ENCODE measurements around the gene ABCG1. TPM values are rescaled to one million over a fixed set of nuclear protein-coding genes. Genes with fewer than 3 reads are reported as not detected.
A peak's percentile ranks its signal among the peaks of the same experiment; 100 is the strongest.

The ABCG1 gene
- total and polyA plus RNA-seq, 2 experiments from 2014 or later: 8.4 to 10.7 TPM

- no peaks in the 10 kb centered on the region for H3K9me3 ChIP-seq (ENCODE audit: low read depth)
- H3K4me1 ChIP-seq (ENCODE audit: insufficient read depth): peaks cover 33% of the 10 kb centered on the region
- H3K27ac ChIP-seq: peak overlapping the region; percentile 53
- no peak overlapping the region for H3K4me2 ChIP-seq
- WGBS (ENCODE audit: low lambda C conversion rate, missing lambda C conversion rate): 61% methylated on average over 18 of the region's 18 CpGs
- peak; percentile 37 for DNase-seq (ENCODE audit: low spot score)
- no peak overlapping the region for H3K4me3 ChIP-seq
- H3K36me3 ChIP-seq (replicated peaks; ENCODE audit: insufficient read depth, low read depth): no peaks in the 10 kb centered on the region
- no peaks in the 10 kb centered on the region for H3K79me2 ChIP-seq
- no peaks in the 10 kb centered on the region for H4K20me1 ChIP-seq (ENCODE audit: insufficient read depth, poor library complexity, severe bottlenecking)
- TF ChIP-seq EZH2phosphoT487 (IDR thresholded peaks at IDR 0.05; ENCODE audit: low read depth, severe bottlenecking, unreplicated experiment) (no peak), EZH2 (IDR thresholded peaks at IDR 0.05; ENCODE audit: borderline replicate concordance) (no peak), CTCF (IDR thresholded peaks at IDR 0.05; ENCODE audit: poor library complexity) (no peak)
- H3K27me3 ChIP-seq: no peaks in the 10 kb centered on the region
- H3K9me2 ChIP-seq (replicated peaks; ENCODE audit: insufficient read depth): no peaks in the 10 kb centered on the region
- H2AFZ ChIP-seq: no peak overlapping the region
Observed at GRCh38 chr21:42263591-42264131, 44.7 kb downstream of the ABCG1 start.

- 94% methylated on average over 13 of the region's 13 CpGs for WGBS (ENCODE audit: low lambda C conversion rate, missing lambda C conversion rate)
- H2AFZ ChIP-seq: no peak overlapping the region
- peaks cover 33% of the 10 kb centered on the region for H3K4me1 ChIP-seq (ENCODE audit: insufficient read depth)
- no peaks in the 10 kb centered on the region for H3K27me3 ChIP-seq
- H3K9me2 ChIP-seq (replicated peaks; ENCODE audit: insufficient read depth): no peaks in the 10 kb centered on the region
- no peak overlapping the region for H3K27ac ChIP-seq
- no peak for TF ChIP-seq EZH2phosphoT487 (IDR thresholded peaks at IDR 0.05; ENCODE audit: low read depth, severe bottlenecking, unreplicated experiment)
- TF ChIP-seq EZH2 (IDR thresholded peaks at IDR 0.05; ENCODE audit: borderline replicate concordance): no peak
- TF ChIP-seq CTCF (IDR thresholded peaks at IDR 0.05; ENCODE audit: poor library complexity): no peak
- no peak for DNase-seq (ENCODE audit: low spot score)
- no peak overlapping the region for H3K4me3 ChIP-seq
- H3K9me3 ChIP-seq (ENCODE audit: low read depth): no peaks in the 10 kb centered on the region
- no peak overlapping the region for H3K4me2 ChIP-seq
- no peaks in the 10 kb centered on the region for H3K36me3 ChIP-seq (replicated peaks; ENCODE audit: insufficient read depth, low read depth)
- no peaks in the 10 kb centered on the region for H3K79me2 ChIP-seq
- no peaks in the 10 kb centered on the region for H4K20me1 ChIP-seq (ENCODE audit: insufficient read depth, poor library complexity, severe bottlenecking)
Observed at GRCh38 chr21:42264245-42265195, 45.6 kb downstream of the ABCG1 start.

- no peaks in the 10 kb centered on the region for H3K27me3 ChIP-seq
- H2AFZ ChIP-seq: no peak overlapping the region
- no peak overlapping the region for H3K27ac ChIP-seq
- H3K79me2 ChIP-seq: no peaks in the 10 kb centered on the region
- no peaks in the 10 kb centered on the region for H3K9me2 ChIP-seq (replicated peaks; ENCODE audit: insufficient read depth)
- TF ChIP-seq EZH2phosphoT487 (IDR thresholded peaks at IDR 0.05; ENCODE audit: low read depth, severe bottlenecking, unreplicated experiment) (no peak), EZH2 (IDR thresholded peaks at IDR 0.05; ENCODE audit: borderline replicate concordance) (no peak), CTCF (IDR thresholded peaks at IDR 0.05; ENCODE audit: poor library complexity) (no peak)
- no peak overlapping the region for H3K4me2 ChIP-seq
- H3K4me3 ChIP-seq: no peak overlapping the region
- no peaks in the 10 kb centered on the region for H3K36me3 ChIP-seq (replicated peaks; ENCODE audit: insufficient read depth, low read depth)
- H4K20me1 ChIP-seq (ENCODE audit: insufficient read depth, poor library complexity, severe bottlenecking): no peaks in the 10 kb centered on the region
- H3K9me3 ChIP-seq (ENCODE audit: low read depth): no peaks in the 10 kb centered on the region
- 90% methylated on average over 12 of the region's 12 CpGs for WGBS (ENCODE audit: low lambda C conversion rate, missing lambda C conversion rate)
- H3K4me1 ChIP-seq (ENCODE audit: insufficient read depth): peaks cover 33% of the 10 kb centered on the region
- no peak for DNase-seq (ENCODE audit: low spot score)
Observed at GRCh38 chr21:42265231-42265812, 46.4 kb downstream of the ABCG1 start.
